Stomach (tissue), 9 donors: ENCODE measurements around the gene PDXP. TPM values are rescaled to one million over a fixed set of nuclear protein-coding genes. Genes with fewer than 3 reads are reported as not detected.

Experiments used
- DNase-seq, 2 donors: peaks; one replicate each; pipeline versions ENCODE4 v3.0.0 to v3.0.0-alpha.2; 2013 to 2019
- H3K27ac ChIP-seq, 5 donors: fragments of 200-600 bp in 4 of 5; sonication (generic) in 4 of 5; one replicate each; pipeline ENCODE4 v1.5.1; 2013 to 2019; ENCODE audit warnings: mild to moderate bottlenecking in 1 of 5, moderate library complexity in 1 of 5
- H3K27me3 ChIP-seq, 3 donors: fragments of 200-600 bp; sonication (generic); one replicate each; pipeline ENCODE4 v1.5.1; 2017 to 2019; ENCODE audit warnings: mixed run types in 1 of 3
- H3K36me3 ChIP-seq, 4 donors: fragments of 200-600 bp; sonication (generic); 1 replicate in 3 of 4; 2 replicates in 1 of 4; pipeline ENCODE4 v1.5.1; 2016 to 2019
- H3K4me1 ChIP-seq, 4 donors: fragments of 200-600 bp; sonication (generic); one replicate each; pipeline ENCODE4 v1.5.1; 2016 to 2019
- H3K4me3 ChIP-seq, 4 donors: fragments of 200-600 bp; sonication (generic) in 3 of 4; one replicate each; pipeline ENCODE4 v1.5.1; 2016 to 2019; ENCODE audit warnings: mild to moderate bottlenecking in 1 of 4
- H3K9me3 ChIP-seq, 4 donors: fragments of 200-600 bp; sonication (generic); one replicate each; pipeline ENCODE4 v1.5.1; 2016 to 2019
- EP300 ChIP-seq: sonication (generic); formaldehyde crosslinking; IDR thresholded peaks from one replicate; pipeline ENCODE4 v1.6.1; 2017; ENCODE audit warnings: antibody characterized with exemption
- POLR2A ChIP-seq, 4 donors: fragments of 450-650 bp; IDR thresholded peaks; one replicate each; pipeline ENCODE4 v1.6.1; 2016; ENCODE audit warnings: antibody characterized with exemption in 4 of 4, control low read depth in 2 of 4, mild to moderate bottlenecking in 1 of 4, moderate library complexity in 1 of 4
- POLR2AphosphoS5 ChIP-seq, 3 donors: sonication (generic); formaldehyde crosslinking; IDR thresholded peaks; one replicate each; pipeline ENCODE4 v1.6.1; 2016; ENCODE audit warnings: antibody characterized with exemption in 3 of 3
- WGBS, 5 donors: extraction: QIAGEN DNeasy Blood & Tissue Kit in 3 of 5; methylation state at CpG; one replicate each; pipeline versions ENCODE4 v1.1.5 to v1.1.7; 2013 to 2018; 5-methylcytosine and 5-hydroxymethylcytosine counted together
- intact Hi-C: fragments of 100-400 bp; cut with DNase I; formaldehyde crosslinking; loops from one replicate; pipeline ENCODE4 v1.15.1; 2023; ENCODE audit warnings: low total_unique reads
- polyA plus RNA-seq, 3 donors: library from polyadenylated mRNA; stranded (reverse); fragments of 200-250 nt; gene quantifications; one replicate each; pipeline ENCODE4 v1.2.3, GENCODE V29; 2013
- total RNA-seq, 5 donors: library from RNA; depleted of rRNA; stranded (reverse); fragments of >200 nt; gene quantifications; one replicate each; pipeline versions ENCODE4 v1.1.0 to v1.2.3, GENCODE V29; 2014 to 2016
- TF ChIP-seq, protein P1 (sequence below), 7 experiments: fragments of 450-650 bp in 4 of 7; fragments of 200-600 bp in 3 of 7; sonication (generic) in 3 of 7; IDR thresholded peaks; one replicate each; pipeline ENCODE4 v1.5.1; 2016 to 2019; ENCODE audit warnings: antibody characterized with exemption in 7 of 7, control low read depth in 2 of 7, mild to moderate bottlenecking in 1 of 7
- donor health status: healthy with polysubstance abuse.
- donor health status: Bipolar disorder and iron deficiency.
- donor health status: healthy.

Gene PDXP
- total and polyA plus RNA-seq, 8 donors, result 2.9 to 72.1 (median 6.8) TPM

DNA sequence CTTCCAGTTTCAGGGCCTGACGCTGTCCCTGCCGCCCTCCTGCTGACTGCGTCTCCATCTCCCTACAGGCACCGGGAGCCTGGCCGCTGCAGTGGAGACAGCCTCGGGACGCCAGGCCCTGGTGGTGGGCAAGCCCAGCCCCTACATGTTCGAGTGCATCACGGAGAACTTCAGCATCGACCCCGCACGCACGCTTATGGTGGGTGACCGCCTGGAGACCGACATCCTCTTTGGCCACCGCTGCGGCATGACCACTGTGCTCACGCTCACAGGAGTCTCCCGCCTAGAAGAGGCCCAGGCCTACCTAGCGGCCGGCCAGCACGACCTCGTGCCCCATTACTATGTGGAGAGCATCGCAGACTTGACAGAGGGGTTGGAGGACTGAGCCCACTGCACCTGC lies 7.0 kb downstream of the PDXP start:
- intact Hi-C loops, result no loop called here
- no peak for TF ChIP-seq EP300
- H3K27me3 ChIP-seq, result no peaks in the 10 kb centered on the region
- peaks cover 10 to 53% (median 21%) of the 10 kb centered on the region in 4 donors for H3K4me1 ChIP-seq
- peak overlapping the region in 1 of 5 donors; percentile 88 for H3K27ac ChIP-seq
- no peak overlapping the region for H3K4me3 ChIP-seq
- 93 to 95% (median 94%) methylated on average over 23 to 24 of the region's 24 CpGs for WGBS, 5 donors
- no peak for DNase-seq
- no peaks in the 10 kb centered on the region for H3K9me3 ChIP-seq
- H3K36me3 ChIP-seq, result peaks cover 8 to 19% (median 17%) of the 10 kb centered on the region in 4 donors

DNA sequence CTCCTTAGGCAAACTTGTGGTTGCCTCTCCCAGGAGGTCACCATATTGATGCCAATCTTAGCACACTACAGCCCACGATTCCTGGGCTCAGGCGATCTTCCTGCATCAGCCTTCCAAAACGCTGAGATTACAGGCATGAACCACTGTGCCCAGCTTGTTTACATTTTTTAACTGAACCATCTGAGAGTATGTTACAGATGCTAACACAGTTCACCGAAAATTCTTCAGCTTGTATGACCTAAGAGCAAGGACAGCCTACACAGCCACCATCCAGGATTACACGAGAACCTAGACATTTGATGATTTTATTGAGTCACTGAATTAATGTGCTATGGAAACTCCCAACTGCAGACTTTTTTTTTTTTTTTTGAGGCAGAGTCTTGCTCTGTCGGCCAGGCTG lies 11.1 kb downstream of the PDXP start:
- Histone ChIP-seq H3K4me3 (no peak overlapping the region), H3K27ac (peak overlapping the region in 2 of 5 donors; percentile 0 to 46), H3K4me1 (peaks cover 8 to 39% (median 25%) of the 10 kb centered on the region in 4 donors), H3K36me3 (peaks cover 8 to 19% (median 17%) of the 10 kb centered on the region in 4 donors), H3K27me3 (no peaks in the 10 kb centered on the region), H3K9me3 (no peaks in the 10 kb centered on the region)
- DNase-seq, result no peak
- TF ChIP-seq POLR2A (IDR thresholded peaks at IDR 0.05), result no peak
- peak in 2 of 3 donors; percentile 13 to 60 for TF ChIP-seq POLR2AphosphoS5 (IDR thresholded peaks at IDR 0.05)
- TF ChIP-seq, protein P1, sequence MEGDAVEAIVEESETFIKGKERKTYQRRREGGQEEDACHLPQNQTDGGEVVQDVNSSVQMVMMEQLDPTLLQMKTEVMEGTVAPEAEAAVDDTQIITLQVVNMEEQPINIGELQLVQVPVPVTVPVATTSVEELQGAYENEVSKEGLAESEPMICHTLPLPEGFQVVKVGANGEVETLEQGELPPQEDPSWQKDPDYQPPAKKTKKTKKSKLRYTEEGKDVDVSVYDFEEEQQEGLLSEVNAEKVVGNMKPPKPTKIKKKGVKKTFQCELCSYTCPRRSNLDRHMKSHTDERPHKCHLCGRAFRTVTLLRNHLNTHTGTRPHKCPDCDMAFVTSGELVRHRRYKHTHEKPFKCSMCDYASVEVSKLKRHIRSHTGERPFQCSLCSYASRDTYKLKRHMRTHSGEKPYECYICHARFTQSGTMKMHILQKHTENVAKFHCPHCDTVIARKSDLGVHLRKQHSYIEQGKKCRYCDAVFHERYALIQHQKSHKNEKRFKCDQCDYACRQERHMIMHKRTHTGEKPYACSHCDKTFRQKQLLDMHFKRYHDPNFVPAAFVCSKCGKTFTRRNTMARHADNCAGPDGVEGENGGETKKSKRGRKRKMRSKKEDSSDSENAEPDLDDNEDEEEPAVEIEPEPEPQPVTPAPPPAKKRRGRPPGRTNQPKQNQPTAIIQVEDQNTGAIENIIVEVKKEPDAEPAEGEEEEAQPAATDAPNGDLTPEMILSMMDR (IDR thresholded peaks at IDR 0.05), result no peak
- 48 to 75% (median 56%) methylated on average over 6 of the region's 6 CpGs for WGBS, 5 donors
- intact Hi-C loops, result no loop called here

DNA sequence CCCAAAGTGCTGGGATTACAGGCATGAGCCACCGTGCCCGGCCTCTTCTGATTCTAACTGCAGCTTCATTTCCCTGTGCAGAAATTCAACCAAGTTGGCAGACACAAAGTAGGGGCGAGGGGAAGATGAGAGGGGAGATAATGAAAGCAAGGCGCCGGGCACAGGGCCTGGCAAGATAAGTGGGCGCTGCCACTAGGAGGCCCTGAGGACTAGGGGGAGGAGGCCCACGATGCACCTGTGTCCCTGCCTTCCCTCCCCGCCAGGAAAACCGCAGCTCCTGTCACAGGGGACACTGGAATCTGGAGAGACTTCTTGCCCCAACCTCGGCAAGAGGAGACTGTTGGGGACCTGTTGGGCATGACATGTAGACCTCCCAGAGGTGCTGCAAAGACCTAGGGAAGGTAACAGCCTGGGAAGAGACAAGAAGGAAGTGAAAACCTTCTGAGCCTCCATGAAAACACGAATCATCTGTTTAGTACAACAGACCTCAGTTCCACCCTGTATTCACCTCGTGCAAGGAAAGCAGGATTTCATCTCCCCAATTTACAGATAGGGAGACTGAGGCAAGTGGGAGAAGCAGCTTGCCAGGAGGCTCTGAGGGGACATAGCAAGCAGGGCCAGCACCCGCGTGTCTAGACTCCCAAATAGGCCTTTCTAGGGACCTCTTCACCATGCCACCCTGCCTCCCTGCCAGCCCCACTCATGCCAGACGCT lies 13.8 kb downstream of the PDXP start:
- Histone ChIP-seq H3K4me1 (peaks cover 28 to 62% (median 52%) of the 10 kb centered on the region in 4 donors), H3K9me3 (no peaks in the 10 kb centered on the region), H3K36me3 (no peaks in the 10 kb centered on the region), H3K27me3 (no peaks in the 10 kb centered on the region), H3K4me3 (no peak overlapping the region), H3K27ac (peak overlapping the region in 3 of 5 donors; percentile 91 to 94 (median 94))
- WGBS, 5 donors, result 48 to 66% (median 56%) methylated on average over 15 of the region's 15 CpGs
- no peak for TF ChIP-seq EP300
- TF ChIP-seq, protein P1 (IDR thresholded peaks at IDR 0.05), result no peak
- TF ChIP-seq POLR2A (IDR thresholded peaks at IDR 0.05), result no peak
- TF ChIP-seq POLR2AphosphoS5 (IDR thresholded peaks at IDR 0.05), result no peak
- intact Hi-C loops, result no loop called here
- DNase-seq, result no peak

DNA sequence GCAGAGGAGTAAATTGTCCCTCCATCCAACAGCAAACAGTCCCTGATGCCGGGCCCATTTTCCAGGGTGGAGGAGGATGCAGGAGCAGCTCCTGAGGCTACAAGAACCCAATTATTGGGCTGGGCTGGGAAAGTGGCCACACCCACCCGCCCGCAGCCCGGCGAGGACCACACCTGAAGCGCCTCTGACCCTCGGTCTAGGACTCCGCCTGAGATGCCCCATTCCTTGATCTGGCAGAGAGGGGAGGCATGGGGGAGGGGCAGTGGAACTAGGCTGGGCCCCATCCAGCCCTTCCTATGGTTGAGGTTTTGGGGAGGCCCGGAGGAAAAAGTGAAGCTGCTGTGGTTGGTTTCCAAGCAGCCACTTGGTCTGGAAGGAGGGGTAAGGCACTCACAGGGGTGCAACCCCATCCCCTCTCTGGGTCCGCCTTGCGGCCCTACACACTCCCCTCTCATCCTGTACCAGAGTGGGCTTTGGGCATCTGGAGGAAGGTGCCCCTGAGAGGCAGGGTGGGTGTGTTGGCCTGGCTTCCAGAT lies 14.5 kb downstream of the PDXP start:
- Histone ChIP-seq H3K36me3 (no peaks in the 10 kb centered on the region), H3K4me1 (peaks cover 31 to 64% (median 59%) of the 10 kb centered on the region in 4 donors), H3K27ac (peak overlapping the region in 3 of 5 donors; percentile 91 to 94 (median 94)), H3K27me3 (no peaks in the 10 kb centered on the region), H3K4me3 (no peak overlapping the region), H3K9me3 (no peaks in the 10 kb centered on the region)
- DNase-seq, result no peak
- TF ChIP-seq POLR2A (IDR thresholded peaks at IDR 0.05), result no peak
- no peak for TF ChIP-seq EP300
- TF ChIP-seq POLR2AphosphoS5 (IDR thresholded peaks at IDR 0.05), result no peak
- TF ChIP-seq, protein P1 (IDR thresholded peaks at IDR 0.05), result no peak
- intact Hi-C loops, result no loop called here
- WGBS, 5 donors, result 37 to 59% (median 47%) methylated on average over 7 to 11 of the region's 11 CpGs

DNA sequence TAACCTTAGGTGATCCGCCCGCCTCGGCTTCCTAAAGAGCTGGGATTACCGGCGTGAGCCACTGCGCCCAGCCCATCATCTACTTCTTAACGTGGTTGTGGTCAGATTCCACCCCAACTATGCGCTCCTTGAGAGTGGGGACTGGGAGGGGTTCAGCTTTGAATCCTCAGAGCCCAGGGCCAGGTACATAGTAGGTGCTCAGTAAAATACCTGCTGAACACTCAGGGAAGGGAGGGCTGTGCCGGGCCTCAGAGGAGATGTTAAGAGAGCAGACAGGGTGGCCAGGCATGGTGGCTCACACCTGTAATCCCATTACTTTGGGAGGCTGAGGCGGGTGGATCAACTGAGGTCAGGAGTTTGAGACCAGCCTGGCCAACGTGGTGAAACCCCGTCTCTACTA lies 15.7 kb downstream of the PDXP start:
- peaks cover 31 to 73% (median 59%) of the 10 kb centered on the region in 4 donors for H3K4me1 ChIP-seq
- H3K4me3 ChIP-seq, result no peak overlapping the region
- intact Hi-C loops, result no loop called here

More for the DNA sequence above, 15.7 kb downstream of the PDXP start:
- Histone ChIP-seq H3K27me3 (no peaks in the 10 kb centered on the region), H3K9me3 (no peaks in the 10 kb centered on the region), H3K36me3 (peaks cover under 1 to 12% (median 3%) of the 10 kb centered on the region in 4 donors), H3K27ac (peak overlapping the region; percentile 52 to 94 (median 94))
- TF ChIP-seq, protein P1 (IDR thresholded peaks at IDR 0.05), result no peak
- no peak for TF ChIP-seq POLR2AphosphoS5 (IDR thresholded peaks at IDR 0.05)
- no peak for TF ChIP-seq EP300
- TF ChIP-seq POLR2A (IDR thresholded peaks at IDR 0.05), result no peak
- DNase-seq, result no peak
- WGBS, 5 donors, result 75 to 86% (median 81%) methylated on average over 12 of the region's 12 CpGs
